Rectal smooth muscle tissue (tissue), 1 donor: ENCODE measurements around the gene ZNF575.
"Not testable (repeated sequence)": the region's sequence is repeated elsewhere in the genome, so short reads cannot be mapped to it uniquely, and the experiment has no call there.

Source experiments
- H3K27ac ChIP-seq: one replicate; pipeline ENCODE4 v1.7.0; 2013; ENCODE audit warnings: low read depth, low read length, inconsistent platforms
- H3K27me3 ChIP-seq: one replicate; pipeline ENCODE4 v1.7.0; 2013; ENCODE audit warnings: low read length; ENCODE audit not compliant: control insufficient read depth, insufficient read depth
- H3K36me3 ChIP-seq: one replicate; pipeline ENCODE4 v1.7.0; 2013; ENCODE audit warnings: low read length; ENCODE audit not compliant: control insufficient read depth, insufficient read depth
- H3K4me1 ChIP-seq: one replicate; pipeline ENCODE4 v1.7.0; 2013; ENCODE audit warnings: low read length; ENCODE audit not compliant: control insufficient read depth, insufficient read depth
- H3K4me3 ChIP-seq: one replicate; pipeline ENCODE4 v1.7.0; 2013; ENCODE audit warnings: low read length
- H3K9ac ChIP-seq: one replicate; pipeline ENCODE4 v1.7.0; 2013; ENCODE audit warnings: low read length

ZNF575 gene

GRCh38 chr19:43519436-43520088 lies 13.4 kb upstream of the ZNF575 start:
- no peaks in the 10 kb centered on the region for H3K27me3 ChIP-seq
- H3K4me3 ChIP-seq = no peak overlapping the region
- H3K9ac ChIP-seq = no peak overlapping the region
- H3K27ac ChIP-seq = no peak overlapping the region
- H3K4me1 ChIP-seq = no peaks in the 10 kb centered on the region
- no peaks in the 10 kb centered on the region for H3K36me3 ChIP-seq

GRCh38 chr19:43522929-43523328 lies 10.1 kb upstream of the ZNF575 start:
- peaks cover 5% of the 10 kb centered on the region for H3K4me1 ChIP-seq
- no peaks in the 10 kb centered on the region for H3K36me3 ChIP-seq
- no peak overlapping the region for H3K4me3 ChIP-seq
- H3K27ac ChIP-seq = no peak overlapping the region
- H3K9ac ChIP-seq = no peak overlapping the region
- no peaks in the 10 kb centered on the region for H3K27me3 ChIP-seq

- H3K27ac ChIP-seq, H3K36me3 ChIP-seq, H3K9ac ChIP-seq, H3K27me3 ChIP-seq, H3K4me1 ChIP-seq, H3K4me3 ChIP-seq: not testable (repeated sequence)
These were observed 9.3 kb upstream of the ZNF575 start for GRCh38 chr19:43523696-43524095.

GRCh38 chr19:43524922-43525835 lies 7.8 kb upstream of the ZNF575 start:
- no peak overlapping the region for H3K9ac ChIP-seq

GRCh38 chr19:43525836-43526771 lies 6.9 kb upstream of the ZNF575 start:
- no peaks in the 10 kb centered on the region for H3K36me3 ChIP-seq
- H3K27me3 ChIP-seq = no peaks in the 10 kb centered on the region
- H3K4me3 ChIP-seq = peak overlapping the region; percentile 75
- peak overlapping the region; percentile 78 for H3K27ac ChIP-seq
- H3K4me1 ChIP-seq = peaks cover 5% of the 10 kb centered on the region
- peak overlapping the region; percentile 74 for H3K9ac ChIP-seq

More at GRCh38 chr19:43524922-43525835, 7.8 kb upstream of the ZNF575 start:
- H3K4me3 ChIP-seq = peak overlapping the region; percentile 75
- no peaks in the 10 kb centered on the region for H3K27me3 ChIP-seq
- peaks cover 5% of the 10 kb centered on the region for H3K4me1 ChIP-seq
- peak overlapping the region; percentile 78 for H3K27ac ChIP-seq
- no peaks in the 10 kb centered on the region for H3K36me3 ChIP-seq

GRCh38 chr19:43526884-43527859 lies 5.8 kb upstream of the ZNF575 start, which contains the start of gene ETHE1:
Gene ETHE1 (minus strand): TSS chr19:43527201. CDS start chr19:43527177, 24 bp downstream.
- Histone ChIP-seq H3K4me1 (peaks cover 5% of the 10 kb centered on the region), H3K9ac (peak within 1 kb of the TSS; percentile 74), H3K4me3 (peak within 1 kb of the TSS; percentile 75), H3K27me3 (no peaks in the 10 kb centered on the region), H3K36me3 (no peaks in the 10 kb centered on the region), H3K27ac (peak within 1 kb of the TSS; percentile 78)

- H3K36me3 ChIP-seq = no peaks in the 10 kb centered on the region
- peak overlapping the region; percentile 78 for H3K27ac ChIP-seq
- H3K9ac ChIP-seq = no peak overlapping the region
- no peaks in the 10 kb centered on the region for H3K27me3 ChIP-seq
- peaks cover 8% of the 10 kb centered on the region for H3K4me1 ChIP-seq
- peak overlapping the region; percentile 37 for H3K4me3 ChIP-seq
These were observed 4.9 kb upstream of the ZNF575 start for GRCh38 chr19:43527860-43528622.

- H3K27me3 ChIP-seq = no peaks in the 10 kb centered on the region
- peak overlapping the region; percentile 67 for H3K9ac ChIP-seq
- no peaks in the 10 kb centered on the region for H3K36me3 ChIP-seq
- peak overlapping the region; percentile 73 for H3K4me3 ChIP-seq
- peaks cover 9% of the 10 kb centered on the region for H3K4me1 ChIP-seq
- H3K27ac ChIP-seq = peak overlapping the region; percentile 94
These were observed 422 bp upstream of the ZNF575 start for GRCh38 chr19:43532571-43532961.

GRCh38 chr19:43533546-43534304 lies 737 bp downstream of the ZNF575 start:
- H3K9ac ChIP-seq = peak overlapping the region; percentile 28
- no peaks in the 10 kb centered on the region for H3K27me3 ChIP-seq
- H3K36me3 ChIP-seq = no peaks in the 10 kb centered on the region
- peak overlapping the region; percentile 73 for H3K4me3 ChIP-seq
- H3K4me1 ChIP-seq = peaks cover 7% of the 10 kb centered on the region
- H3K27ac ChIP-seq = peak overlapping the region; percentile 94

GRCh38 chr19:43534305-43534815 lies 1.4 kb downstream of the ZNF575 start:
- Histone ChIP-seq H3K27ac (peak overlapping the region; percentile 94), H3K9ac (no peak overlapping the region), H3K27me3 (no peaks in the 10 kb centered on the region), H3K4me3 (peak overlapping the region; percentile 51), H3K36me3 (no peaks in the 10 kb centered on the region), H3K4me1 (peaks cover 7% of the 10 kb centered on the region)
